Breast epithelium (tissue), 4 donors: ENCODE results near the gene PLSCR1. TPM values are rescaled to one million over a fixed set of nuclear protein-coding genes. Genes with fewer than 3 reads are reported as not detected.

ENCODE experiments used
- DNase-seq, 2 donors: peaks; one replicate each; pipeline ENCODE4 v3.0.0-alpha.2; 2019; ENCODE audit warnings: low spot score in 2 of 2
- H3K27ac ChIP-seq, 2 donors: fragments of 200-600 bp; sonication (generic) in 1 of 2; one replicate each; pipeline ENCODE4 v1.5.1; 2016 to 2019; ENCODE audit warnings: mild to moderate bottlenecking in 1 of 2
- H3K27me3 ChIP-seq, 2 donors: fragments of 200-600 bp; sonication (generic) in 1 of 2; one replicate each; pipeline versions ENCODE4 v1.5.1 to v1.6.0; 2017 to 2019; ENCODE audit warnings: control low read depth in 1 of 2, mild to moderate bottlenecking in 1 of 2
- H3K36me3 ChIP-seq: fragments of 200-600 bp; one replicate; pipeline ENCODE4 v1.5.1; 2019
- H3K4me1 ChIP-seq, 2 donors: fragments of 200-600 bp; sonication (generic); one replicate each; pipeline ENCODE4 v1.5.1; 2016 to 2019; ENCODE audit warnings: control low read depth in 1 of 2
- H3K4me3 ChIP-seq, 3 donors: fragments of 200-600 bp; sonication (generic); 1 replicate in 2 of 3; 2 replicates in 1 of 3; pipeline ENCODE4 v1.5.1; 2016 to 2019; ENCODE audit warnings: mild to moderate bottlenecking in 3 of 3, moderate library complexity in 2 of 3
- H3K9me3 ChIP-seq, 2 donors: fragments of 200-600 bp; sonication (generic) in 1 of 2; one replicate each; pipeline ENCODE4 v1.5.1; 2016 to 2019; ENCODE audit warnings: control low read depth in 1 of 2
- POLR2A ChIP-seq: fragments of 450-650 bp; IDR thresholded peaks from one replicate; pipeline ENCODE4 v1.6.1; 2016; ENCODE audit warnings: antibody characterized with exemption, mild to moderate bottlenecking, moderate library complexity
- POLR2AphosphoS5 ChIP-seq, 3 donors: sonication (generic); formaldehyde crosslinking; IDR thresholded peaks; one replicate each; pipeline ENCODE4 v1.6.1; 2017; ENCODE audit warnings: antibody characterized with exemption in 3 of 3
- intact Hi-C: fragments of 100-400 bp; cut with DNase I; formaldehyde crosslinking; loops from one replicate; pipeline ENCODE4 v1.15.1; 2023; ENCODE audit warnings: low total_unique reads
- total RNA-seq, 3 donors: library from RNA; depleted of rRNA; stranded (reverse); fragments of >200 nt; gene quantifications; one replicate each; pipeline ENCODE4 v1.1.0, GENCODE V29; 2016
- TF ChIP-seq, protein P1 (sequence below), 3 donors: fragments of 450-650 bp; IDR thresholded peaks; one replicate each; pipeline ENCODE4 v1.5.1; 2016 to 2017; ENCODE audit warnings: antibody characterized with exemption in 3 of 3, mild to moderate bottlenecking in 3 of 3, moderate library complexity in 3 of 3

Gene PLSCR1, protein sequence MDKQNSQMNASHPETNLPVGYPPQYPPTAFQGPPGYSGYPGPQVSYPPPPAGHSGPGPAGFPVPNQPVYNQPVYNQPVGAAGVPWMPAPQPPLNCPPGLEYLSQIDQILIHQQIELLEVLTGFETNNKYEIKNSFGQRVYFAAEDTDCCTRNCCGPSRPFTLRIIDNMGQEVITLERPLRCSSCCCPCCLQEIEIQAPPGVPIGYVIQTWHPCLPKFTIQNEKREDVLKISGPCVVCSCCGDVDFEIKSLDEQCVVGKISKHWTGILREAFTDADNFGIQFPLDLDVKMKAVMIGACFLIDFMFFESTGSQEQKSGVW
- total RNA-seq = 100 to 1,000 TPM in 2 of 3 donors, 10 to 100 TPM in 1; 81.8 to 149 (median 148) TPM

DNA sequence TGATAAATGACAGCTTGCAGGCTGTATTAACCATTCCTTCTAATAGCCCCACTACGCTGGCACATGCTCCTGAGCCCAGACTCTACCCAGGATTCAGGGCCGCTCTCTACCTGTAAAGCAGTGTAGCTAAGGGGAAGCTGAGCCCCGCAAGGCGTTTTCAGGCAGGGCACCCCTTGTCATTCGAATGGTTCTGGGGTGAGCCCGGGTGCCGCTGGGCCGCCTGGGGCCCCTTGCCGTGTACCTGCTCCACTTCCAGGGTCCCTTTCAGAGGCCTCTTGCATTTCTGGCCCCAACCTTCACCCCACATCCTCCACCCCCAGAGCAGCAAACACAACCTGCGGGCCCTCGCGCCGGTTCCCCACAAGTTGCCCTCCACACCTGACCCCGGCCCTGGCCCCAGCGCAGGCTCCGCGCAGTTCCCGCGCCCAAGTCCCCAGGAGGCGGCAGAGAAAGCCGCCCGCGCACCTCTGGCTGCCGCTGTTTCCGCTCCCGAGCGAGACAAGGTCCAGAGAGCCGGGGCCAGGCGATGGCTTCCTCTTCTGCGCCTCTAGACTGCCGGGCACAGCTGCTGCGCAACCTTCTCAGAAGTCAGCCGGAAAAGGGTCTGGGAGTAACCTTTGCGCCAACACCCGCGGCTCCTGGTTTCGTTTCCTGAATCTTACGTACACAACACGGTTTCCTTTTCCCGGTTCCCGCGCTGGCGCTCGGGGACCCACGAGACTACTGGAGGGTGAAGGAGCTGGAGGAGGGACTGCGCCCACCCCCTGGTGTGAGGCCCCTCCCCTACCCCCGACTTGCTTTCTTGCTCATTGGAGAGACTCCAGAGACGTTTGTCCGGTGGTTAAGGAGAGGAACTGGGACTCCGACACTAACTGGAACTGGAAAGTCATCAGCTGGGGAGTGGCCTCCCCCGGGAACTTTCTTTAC, at the start of gene PLSCR1:
Gene PLSCR1, minus strand, starts transcription at position 606 of the 927 bp plus-strand sequence. CDS start 8,055 bp downstream, outside the sequence.
- intact Hi-C loops = no loop called here
- peaks cover 0 to 7% of the 10 kb centered on the region in 2 donors for H3K4me1 ChIP-seq

DNA sequence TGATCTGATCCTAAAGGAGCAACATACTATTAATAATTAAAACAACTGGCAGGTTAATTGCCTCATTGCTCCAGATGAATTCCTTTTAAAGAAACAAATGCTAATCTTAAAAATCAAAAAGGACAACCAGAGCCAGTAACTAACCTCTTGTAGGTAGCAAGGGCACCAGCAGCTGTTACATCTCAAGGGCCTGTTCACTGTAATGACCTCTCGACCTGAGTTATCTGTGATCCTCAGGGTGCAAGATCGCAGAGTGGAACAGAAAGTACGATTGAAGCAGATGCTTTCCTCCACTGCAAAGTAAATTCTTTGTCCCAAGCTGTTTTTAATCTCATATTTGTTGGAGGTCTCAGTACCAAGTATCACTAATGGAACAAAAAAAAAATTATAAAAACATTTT, 49.4 kb upstream of the PLSCR1 start:
- intact Hi-C loops = no loop called here
- TF ChIP-seq, protein P1, sequence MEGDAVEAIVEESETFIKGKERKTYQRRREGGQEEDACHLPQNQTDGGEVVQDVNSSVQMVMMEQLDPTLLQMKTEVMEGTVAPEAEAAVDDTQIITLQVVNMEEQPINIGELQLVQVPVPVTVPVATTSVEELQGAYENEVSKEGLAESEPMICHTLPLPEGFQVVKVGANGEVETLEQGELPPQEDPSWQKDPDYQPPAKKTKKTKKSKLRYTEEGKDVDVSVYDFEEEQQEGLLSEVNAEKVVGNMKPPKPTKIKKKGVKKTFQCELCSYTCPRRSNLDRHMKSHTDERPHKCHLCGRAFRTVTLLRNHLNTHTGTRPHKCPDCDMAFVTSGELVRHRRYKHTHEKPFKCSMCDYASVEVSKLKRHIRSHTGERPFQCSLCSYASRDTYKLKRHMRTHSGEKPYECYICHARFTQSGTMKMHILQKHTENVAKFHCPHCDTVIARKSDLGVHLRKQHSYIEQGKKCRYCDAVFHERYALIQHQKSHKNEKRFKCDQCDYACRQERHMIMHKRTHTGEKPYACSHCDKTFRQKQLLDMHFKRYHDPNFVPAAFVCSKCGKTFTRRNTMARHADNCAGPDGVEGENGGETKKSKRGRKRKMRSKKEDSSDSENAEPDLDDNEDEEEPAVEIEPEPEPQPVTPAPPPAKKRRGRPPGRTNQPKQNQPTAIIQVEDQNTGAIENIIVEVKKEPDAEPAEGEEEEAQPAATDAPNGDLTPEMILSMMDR (IDR thresholded peaks at IDR 0.05) = no peak
- no peak for TF ChIP-seq POLR2A
- no peak for TF ChIP-seq POLR2AphosphoS5 (IDR thresholded peaks at IDR 0.05)
- Histone ChIP-seq H3K9me3 (no peaks in the 10 kb centered on the region), H3K27me3 (no peaks in the 10 kb centered on the region), H3K36me3 (no peaks in the 10 kb centered on the region), H3K27ac (no peak overlapping the region), H3K4me1 (no peaks in the 10 kb centered on the region), H3K4me3 (no peak overlapping the region)
- DNase-seq = no peak

More for the DNA sequence above, at the start of gene PLSCR1:
- no peaks in the 10 kb centered on the region for H3K9me3 ChIP-seq
- H3K27ac ChIP-seq = peak within 1 kb of the TSS; percentile 97
- H3K4me3 ChIP-seq = peak within 1 kb of the TSS; percentile 72 to 79 (median 75)
- H3K27me3 ChIP-seq = no peaks in the 10 kb centered on the region
- no peaks in the 10 kb centered on the region for H3K36me3 ChIP-seq
- peak; percentile 85 to 88 for DNase-seq
- TF ChIP-seq POLR2AphosphoS5 (IDR thresholded peaks at IDR 0.05) = peak; percentile 86 to 95 (median 95)
- TF ChIP-seq POLR2A = peak; percentile 75
- TF ChIP-seq, protein P1 (IDR thresholded peaks at IDR 0.05) = no peak

DNA sequence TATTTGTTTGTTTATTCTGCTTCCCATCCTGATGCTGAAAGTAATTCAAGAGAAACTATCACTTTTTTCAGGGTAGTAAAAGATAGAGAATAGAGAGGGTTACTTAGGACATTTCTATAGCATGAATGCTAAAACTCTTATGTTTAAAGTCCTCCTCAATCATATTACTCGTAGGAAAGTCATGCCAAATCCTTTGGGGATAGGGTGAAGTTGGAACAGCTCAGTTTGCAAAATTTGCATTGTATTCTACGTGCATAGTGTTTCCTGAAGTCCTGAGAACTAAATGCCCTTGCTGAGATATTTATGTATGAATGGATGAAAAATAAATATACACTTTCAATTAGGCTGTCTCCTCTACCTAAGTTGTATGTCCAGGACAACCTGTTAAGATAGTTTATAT, 46.1 kb upstream of the PLSCR1 start:
- Histone ChIP-seq H3K9me3 (no peaks in the 10 kb centered on the region), H3K4me3 (no peak overlapping the region), H3K4me1 (no peaks in the 10 kb centered on the region), H3K27me3 (no peaks in the 10 kb centered on the region), H3K27ac (no peak overlapping the region), H3K36me3 (no peaks in the 10 kb centered on the region)
- TF ChIP-seq, protein P1 (IDR thresholded peaks at IDR 0.05) = no peak
- no peak for DNase-seq
- intact Hi-C loops = no loop called here

DNA sequence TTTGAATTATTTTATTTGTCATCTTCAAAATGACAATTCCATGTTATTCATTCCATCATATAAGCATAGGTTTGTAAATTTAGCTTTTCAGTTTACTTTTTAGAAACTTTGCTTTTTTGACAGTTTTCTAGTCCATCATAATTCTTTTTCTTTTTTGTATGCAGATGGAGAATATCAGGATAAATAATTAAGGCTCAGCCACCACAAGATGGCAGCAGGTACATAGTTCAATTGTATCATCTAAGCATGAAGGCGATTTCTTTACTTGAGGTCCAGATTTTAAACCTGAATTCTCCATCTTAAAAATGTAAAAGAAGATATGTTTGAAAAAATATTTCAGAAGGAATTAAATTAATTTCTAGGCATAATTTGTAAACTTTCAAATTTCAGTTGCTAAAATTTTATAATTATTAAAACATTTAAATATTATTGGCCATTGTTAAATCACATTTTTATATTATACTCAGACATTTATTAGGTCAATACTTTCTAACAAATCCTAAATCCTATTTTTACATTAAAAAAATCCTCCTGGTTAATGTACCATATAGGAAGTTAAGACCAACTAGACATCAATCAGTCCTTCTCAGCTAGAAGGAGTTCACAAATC, 45.6 kb upstream of the PLSCR1 start:
- DNase-seq = no peak
- Histone ChIP-seq H3K27ac (no peak overlapping the region), H3K4me1 (no peaks in the 10 kb centered on the region), H3K4me3 (no peak overlapping the region), H3K36me3 (no peaks in the 10 kb centered on the region), H3K9me3 (no peaks in the 10 kb centered on the region), H3K27me3 (no peaks in the 10 kb centered on the region)
- intact Hi-C loops = no loop called here
- TF ChIP-seq POLR2AphosphoS5 (IDR thresholded peaks at IDR 0.05) (no peak), POLR2A (no peak)
- TF ChIP-seq, protein P1 (IDR thresholded peaks at IDR 0.05) = peak in 2 of 3 donors; percentile 47 to 52
